HL-60 (cell line): ENCODE data around the gene AGTRAP.

Experiments
- DNase-seq, 2 experiments: peaks; one replicate each; pipeline ENCODE4 v3.0.0-alpha.2; 2010 to 2020; ENCODE audit warnings: low read depth in 1 of 2, low spot score in 1 of 2
- H3K27ac ChIP-seq: fragments of 250-450 bp; sonication (Bioruptor Pico); replicated peaks from 2 replicates; pipeline ENCODE4 v1.5.1; 2020; ENCODE audit warnings: mild to moderate bottlenecking, moderate library complexity
- H3K27me3 ChIP-seq: fragments of 250-450 bp; sonication (Bioruptor Pico); 2 replicates; pipeline ENCODE4 v1.5.1; 2021; ENCODE audit warnings: mild to moderate bottlenecking, moderate library complexity; ENCODE audit not compliant: insufficient read depth, poor library complexity, severe bottlenecking
- H3K4me3 ChIP-seq: replicated peaks from 2 replicates; pipeline ENCODE4 v1.5.1; 2011; ENCODE audit warnings: mild to moderate bottlenecking, control low read depth, low read length; ENCODE audit not compliant: insufficient read depth
- CTCF ChIP-seq: IDR thresholded peaks from one replicate; pipeline ENCODE4 v1.5.1; 2011; ENCODE audit warnings: low read length, control low read depth, inconsistent platforms; ENCODE audit not compliant: insufficient read depth
- GABPA ChIP-seq: IDR thresholded peaks from 2 replicates; pipeline ENCODE4 v1.6.1; 2012; ENCODE audit warnings: low read depth
- POLR2AphosphoS5 ChIP-seq: IDR thresholded peaks from 2 replicates; pipeline ENCODE4 v1.6.1; 2012; ENCODE audit warnings: low read depth
- SPI1 ChIP-seq: IDR thresholded peaks from 2 replicates; pipeline ENCODE4 v1.6.1; 2012; ENCODE audit warnings: low read depth, mild to moderate bottlenecking, borderline replicate concordance
- TF ChIP-seq, protein P1 (sequence below): IDR thresholded peaks from 2 replicates; pipeline ENCODE4 v1.6.1; 2012; ENCODE audit warnings: low read depth; ENCODE audit not compliant: insufficient replicate concordance

Gene AGTRAP

GRCh38 chr1:11752359-11753088, 16.6 kb downstream of the AGTRAP start:
- Histone ChIP-seq H3K4me3 (no peak overlapping the region), H3K27me3 (no peaks in the 10 kb centered on the region), H3K27ac (no peak overlapping the region)
- no peak for DNase-seq
- no peak for TF ChIP-seq SPI1
- TF ChIP-seq, protein P1, sequence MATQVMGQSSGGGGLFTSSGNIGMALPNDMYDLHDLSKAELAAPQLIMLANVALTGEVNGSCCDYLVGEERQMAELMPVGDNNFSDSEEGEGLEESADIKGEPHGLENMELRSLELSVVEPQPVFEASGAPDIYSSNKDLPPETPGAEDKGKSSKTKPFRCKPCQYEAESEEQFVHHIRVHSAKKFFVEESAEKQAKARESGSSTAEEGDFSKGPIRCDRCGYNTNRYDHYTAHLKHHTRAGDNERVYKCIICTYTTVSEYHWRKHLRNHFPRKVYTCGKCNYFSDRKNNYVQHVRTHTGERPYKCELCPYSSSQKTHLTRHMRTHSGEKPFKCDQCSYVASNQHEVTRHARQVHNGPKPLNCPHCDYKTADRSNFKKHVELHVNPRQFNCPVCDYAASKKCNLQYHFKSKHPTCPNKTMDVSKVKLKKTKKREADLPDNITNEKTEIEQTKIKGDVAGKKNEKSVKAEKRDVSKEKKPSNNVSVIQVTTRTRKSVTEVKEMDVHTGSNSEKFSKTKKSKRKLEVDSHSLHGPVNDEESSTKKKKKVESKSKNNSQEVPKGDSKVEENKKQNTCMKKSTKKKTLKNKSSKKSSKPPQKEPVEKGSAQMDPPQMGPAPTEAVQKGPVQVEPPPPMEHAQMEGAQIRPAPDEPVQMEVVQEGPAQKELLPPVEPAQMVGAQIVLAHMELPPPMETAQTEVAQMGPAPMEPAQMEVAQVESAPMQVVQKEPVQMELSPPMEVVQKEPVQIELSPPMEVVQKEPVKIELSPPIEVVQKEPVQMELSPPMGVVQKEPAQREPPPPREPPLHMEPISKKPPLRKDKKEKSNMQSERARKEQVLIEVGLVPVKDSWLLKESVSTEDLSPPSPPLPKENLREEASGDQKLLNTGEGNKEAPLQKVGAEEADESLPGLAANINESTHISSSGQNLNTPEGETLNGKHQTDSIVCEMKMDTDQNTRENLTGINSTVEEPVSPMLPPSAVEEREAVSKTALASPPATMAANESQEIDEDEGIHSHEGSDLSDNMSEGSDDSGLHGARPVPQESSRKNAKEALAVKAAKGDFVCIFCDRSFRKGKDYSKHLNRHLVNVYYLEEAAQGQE: no peak
- no peak for TF ChIP-seq GABPA
- TF ChIP-seq CTCF: no peak
- TF ChIP-seq POLR2AphosphoS5: no peak

DNA sequence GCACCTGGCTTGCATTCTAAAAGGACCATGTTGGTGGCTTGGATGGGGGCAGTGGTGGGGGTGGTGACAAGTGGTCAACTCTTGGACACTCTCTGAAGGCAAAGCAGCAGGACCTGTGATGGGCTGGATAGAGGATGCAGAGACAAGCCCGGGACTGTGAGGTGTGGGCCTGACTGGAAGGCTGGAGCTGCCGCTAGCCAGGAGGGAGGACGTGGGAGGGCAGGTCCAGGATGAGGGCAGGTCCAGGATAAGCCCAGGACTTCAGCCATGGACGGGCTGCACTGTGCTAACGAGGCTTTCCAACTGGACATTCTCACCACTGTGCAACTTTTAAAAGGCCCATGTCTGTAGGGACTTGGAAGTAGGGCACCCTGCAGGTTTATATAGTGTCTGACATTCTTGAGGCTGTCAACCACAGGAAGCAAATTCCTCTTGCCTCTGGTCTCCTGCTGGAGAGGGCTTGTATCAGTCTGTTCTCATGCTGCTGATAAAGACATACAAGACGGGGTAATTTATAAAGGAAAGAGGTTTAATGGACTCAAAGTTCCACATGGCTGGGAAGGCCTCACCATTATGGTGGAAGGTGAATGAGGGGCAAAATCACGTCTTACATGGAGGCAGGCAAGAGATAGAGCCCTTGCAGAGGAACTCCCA, 17.7 kb downstream of the AGTRAP start:
- DNase-seq: no peak
- TF ChIP-seq, protein P1: no peak
- TF ChIP-seq GABPA (no peak), CTCF (no peak), SPI1 (no peak), POLR2AphosphoS5 (no peak)
- H3K27ac ChIP-seq: no peak overlapping the region
- H3K27me3 ChIP-seq: no peaks in the 10 kb centered on the region
- no peak overlapping the region for H3K4me3 ChIP-seq

- TF ChIP-seq CTCF (no peak), GABPA (no peak), SPI1 (no peak), POLR2AphosphoS5 (no peak)
- TF ChIP-seq, protein P1: no peak
- H3K27me3 ChIP-seq: peaks cover 4% of the 10 kb centered on the region
- H3K4me3 ChIP-seq: no peak overlapping the region
- no peak overlapping the region for H3K27ac ChIP-seq
- DNase-seq: no peak
Measured at GRCh38 chr1:11757047-11757446, 21.1 kb downstream of the AGTRAP start.
